ENCODE data around the gene SLCO4A1. TPM values are rescaled to one million over a fixed set of nuclear protein-coding genes. Genes with fewer than 3 reads are reported as not detected.
A peak's percentile ranks its signal among the peaks of the same experiment; 100 is the strongest.

The SLCO4A1 gene, protein sequence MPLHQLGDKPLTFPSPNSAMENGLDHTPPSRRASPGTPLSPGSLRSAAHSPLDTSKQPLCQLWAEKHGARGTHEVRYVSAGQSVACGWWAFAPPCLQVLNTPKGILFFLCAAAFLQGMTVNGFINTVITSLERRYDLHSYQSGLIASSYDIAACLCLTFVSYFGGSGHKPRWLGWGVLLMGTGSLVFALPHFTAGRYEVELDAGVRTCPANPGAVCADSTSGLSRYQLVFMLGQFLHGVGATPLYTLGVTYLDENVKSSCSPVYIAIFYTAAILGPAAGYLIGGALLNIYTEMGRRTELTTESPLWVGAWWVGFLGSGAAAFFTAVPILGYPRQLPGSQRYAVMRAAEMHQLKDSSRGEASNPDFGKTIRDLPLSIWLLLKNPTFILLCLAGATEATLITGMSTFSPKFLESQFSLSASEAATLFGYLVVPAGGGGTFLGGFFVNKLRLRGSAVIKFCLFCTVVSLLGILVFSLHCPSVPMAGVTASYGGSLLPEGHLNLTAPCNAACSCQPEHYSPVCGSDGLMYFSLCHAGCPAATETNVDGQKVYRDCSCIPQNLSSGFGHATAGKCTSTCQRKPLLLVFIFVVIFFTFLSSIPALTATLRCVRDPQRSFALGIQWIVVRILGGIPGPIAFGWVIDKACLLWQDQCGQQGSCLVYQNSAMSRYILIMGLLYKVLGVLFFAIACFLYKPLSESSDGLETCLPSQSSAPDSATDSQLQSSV
- total RNA-seq: 15.3 TPM

DNA sequence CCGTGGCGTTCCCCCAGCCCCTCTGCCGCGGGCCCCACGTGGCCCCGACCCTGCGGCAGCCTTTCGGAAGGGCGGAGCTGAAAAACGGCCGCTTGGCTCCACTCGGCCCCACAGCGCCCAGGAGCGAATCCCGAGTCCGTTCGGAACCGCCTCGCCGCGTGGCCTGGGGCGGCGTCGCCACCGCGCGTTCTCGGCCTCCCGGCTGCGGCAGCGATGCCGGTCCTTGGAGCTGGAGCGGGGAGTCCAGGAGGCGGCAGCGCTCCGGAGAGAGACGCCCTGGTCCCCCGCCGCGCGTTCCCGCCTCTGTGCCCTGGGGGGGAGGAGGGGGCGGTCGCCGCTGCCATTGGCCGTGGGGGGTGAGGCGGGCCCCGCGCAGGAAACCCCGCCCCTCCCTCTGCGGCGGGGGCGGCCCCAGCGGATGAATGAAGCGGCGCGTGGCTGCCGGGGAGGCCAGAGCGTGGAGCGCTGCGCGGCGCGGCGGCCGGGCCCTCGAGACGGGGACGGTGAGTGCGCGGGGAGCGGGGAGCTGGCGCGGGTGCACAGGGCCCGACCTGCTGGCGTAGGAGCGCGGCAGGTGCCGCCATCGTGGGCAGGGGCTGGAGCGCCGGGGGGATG lies at the start of gene SLCO4A1:
SLCO4A1 (plus strand) TSS at position 453 of the 615 bp plus-strand sequence. CDS start 13,952 bp downstream, outside the sequence.
- DNase-seq (ENCODE audit: low read depth in 2 of 3, low spot score in 2 of 3): peak; percentile 64 to 80 (median 79)

DNA sequence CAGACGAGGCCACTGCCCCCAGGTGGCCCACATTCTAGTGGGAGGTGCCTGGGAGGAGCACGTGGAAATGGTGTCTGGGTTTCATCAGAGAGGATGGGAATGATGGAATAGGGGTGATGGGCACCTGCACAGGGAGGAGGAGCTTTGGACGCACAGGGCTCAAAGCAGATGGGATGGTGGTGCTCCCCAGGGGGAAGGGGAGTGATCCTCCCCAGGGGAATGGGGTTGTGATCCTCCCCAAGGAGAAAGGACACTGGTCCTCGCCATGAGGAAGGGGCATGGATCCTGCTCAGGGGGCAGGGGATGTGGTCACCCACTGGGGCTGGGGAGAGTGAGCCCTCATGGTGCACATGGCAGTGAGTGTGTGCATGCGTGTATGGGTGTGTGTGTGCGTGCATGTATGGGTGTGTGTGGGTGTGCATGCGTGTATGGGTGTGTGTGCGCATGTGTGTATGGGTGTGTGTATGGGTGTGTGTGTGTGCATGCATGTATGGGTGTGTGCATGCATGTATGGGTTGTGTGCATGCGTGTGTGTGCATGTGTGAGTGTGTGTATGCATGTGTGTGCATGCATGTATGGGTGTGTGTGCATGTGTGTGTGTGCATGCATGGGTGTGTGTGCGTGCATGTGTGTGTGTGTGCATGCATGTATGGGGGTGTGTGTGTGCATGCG lies 49.7 kb upstream of the SLCO4A1 start:
- no peak for DNase-seq (ENCODE audit: low read depth in 2 of 3, low spot score in 2 of 3)

DNA sequence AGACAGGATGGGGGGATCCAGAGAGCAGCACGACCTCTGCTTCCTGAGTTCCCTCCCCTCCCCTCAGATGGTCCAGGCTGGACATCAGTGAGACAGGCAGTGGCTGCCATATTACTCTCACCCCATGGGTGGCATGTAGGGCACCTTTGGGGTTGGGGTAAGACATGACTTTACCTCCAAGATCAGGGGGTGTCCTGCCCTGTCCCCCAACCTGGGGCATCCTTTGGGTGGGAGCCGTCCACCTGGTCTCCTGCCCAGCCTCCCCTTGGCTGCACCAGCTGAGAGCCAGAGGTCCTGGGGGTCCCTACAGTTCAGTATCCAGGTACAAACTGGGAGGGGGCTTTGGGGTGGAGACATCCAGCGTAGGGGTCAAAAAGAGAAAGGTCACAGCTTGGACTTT lies 48.7 kb upstream of the SLCO4A1 start:
- DNase-seq (ENCODE audit: low read depth in 2 of 3, low spot score in 2 of 3): no peak

DNA sequence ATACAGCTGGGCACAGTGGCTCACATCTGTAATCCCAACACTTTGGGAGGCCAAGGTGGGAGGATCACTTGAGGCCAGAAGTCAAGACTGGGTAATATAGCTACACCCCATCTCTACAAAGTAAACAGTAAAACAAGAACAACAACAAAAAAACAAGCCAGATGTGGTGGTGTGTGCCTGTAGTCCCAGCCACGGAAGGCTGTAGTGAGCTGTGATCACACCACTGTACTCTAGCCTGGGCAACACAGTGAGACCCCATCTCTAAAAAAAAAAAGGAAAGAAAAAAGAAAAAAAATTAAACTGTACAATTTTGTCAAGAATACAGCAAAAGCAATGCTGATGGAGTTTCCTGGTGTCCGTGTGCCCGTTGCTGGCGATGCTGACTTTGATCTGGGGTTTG lies 47.2 kb upstream of the SLCO4A1 start:
- DNase-seq (ENCODE audit: low read depth in 2 of 3, low spot score in 2 of 3): no peak

DNA sequence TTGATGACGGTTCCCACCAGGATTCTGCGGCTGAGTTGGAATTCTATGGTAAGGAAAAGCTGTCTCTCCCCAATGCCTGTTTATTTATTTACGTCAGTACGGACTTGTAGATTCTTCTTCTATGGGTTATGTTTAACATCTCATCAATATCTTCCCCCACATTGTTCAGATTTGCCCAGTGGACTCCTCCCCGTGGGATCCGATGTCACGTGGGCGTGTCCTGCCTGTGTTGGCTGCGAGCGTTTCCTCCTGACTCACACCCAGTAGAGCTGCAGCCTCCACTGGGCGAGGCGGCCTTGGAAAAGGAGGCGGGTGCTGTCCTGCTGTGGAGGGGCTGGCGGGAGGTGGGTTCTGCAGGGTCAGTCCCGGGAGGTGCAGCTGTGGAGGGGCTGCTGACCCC lies 46.8 kb upstream of the SLCO4A1 start:
- DNase-seq (ENCODE audit: low read depth in 2 of 3, low spot score in 2 of 3): peak in 1 of 3 donors; percentile 14

DNA sequence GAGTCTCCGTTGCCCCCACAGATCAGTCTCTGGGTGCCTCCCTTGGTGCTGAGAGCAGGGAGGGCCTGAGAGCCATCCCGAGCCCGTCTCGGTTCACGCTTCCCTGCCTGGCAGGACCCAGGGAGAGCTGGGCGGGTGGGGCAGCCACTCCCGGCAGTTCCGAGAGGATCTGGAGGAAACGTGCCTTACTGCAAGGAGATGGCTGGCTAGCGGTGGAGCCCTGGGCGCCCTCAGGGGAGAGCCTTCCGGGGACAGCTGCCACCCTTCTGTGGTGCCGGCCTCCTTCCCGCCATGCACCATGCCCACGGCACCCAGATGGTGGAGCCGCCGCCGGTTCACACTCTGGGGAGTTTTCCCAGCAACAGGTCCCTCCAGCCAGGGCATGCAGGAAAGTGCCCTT lies 45.8 kb upstream of the SLCO4A1 start:
- no peak for DNase-seq (ENCODE audit: low read depth in 2 of 3, low spot score in 2 of 3)

DNA sequence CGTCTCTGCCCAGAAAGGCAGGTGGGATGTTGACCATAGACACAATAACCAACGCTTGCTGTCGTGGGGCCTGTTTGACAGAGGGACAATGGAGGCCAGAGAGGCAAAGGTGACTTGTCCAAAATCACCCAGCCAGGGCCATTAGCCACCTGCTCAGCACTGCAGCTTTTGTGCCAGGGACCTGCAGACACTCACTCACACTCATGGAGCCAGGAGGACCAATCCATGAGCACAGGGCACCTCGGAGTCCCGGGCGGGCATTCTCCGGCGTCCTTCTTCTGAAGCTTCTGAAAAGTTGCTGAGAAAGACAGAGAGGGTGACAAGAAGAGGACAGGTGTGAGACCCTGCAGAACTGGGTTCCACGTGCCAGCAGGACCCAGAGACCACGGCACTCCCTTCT lies 45.4 kb upstream of the SLCO4A1 start:
- no peak for DNase-seq (ENCODE audit: low read depth in 2 of 3, low spot score in 2 of 3)

DNA sequence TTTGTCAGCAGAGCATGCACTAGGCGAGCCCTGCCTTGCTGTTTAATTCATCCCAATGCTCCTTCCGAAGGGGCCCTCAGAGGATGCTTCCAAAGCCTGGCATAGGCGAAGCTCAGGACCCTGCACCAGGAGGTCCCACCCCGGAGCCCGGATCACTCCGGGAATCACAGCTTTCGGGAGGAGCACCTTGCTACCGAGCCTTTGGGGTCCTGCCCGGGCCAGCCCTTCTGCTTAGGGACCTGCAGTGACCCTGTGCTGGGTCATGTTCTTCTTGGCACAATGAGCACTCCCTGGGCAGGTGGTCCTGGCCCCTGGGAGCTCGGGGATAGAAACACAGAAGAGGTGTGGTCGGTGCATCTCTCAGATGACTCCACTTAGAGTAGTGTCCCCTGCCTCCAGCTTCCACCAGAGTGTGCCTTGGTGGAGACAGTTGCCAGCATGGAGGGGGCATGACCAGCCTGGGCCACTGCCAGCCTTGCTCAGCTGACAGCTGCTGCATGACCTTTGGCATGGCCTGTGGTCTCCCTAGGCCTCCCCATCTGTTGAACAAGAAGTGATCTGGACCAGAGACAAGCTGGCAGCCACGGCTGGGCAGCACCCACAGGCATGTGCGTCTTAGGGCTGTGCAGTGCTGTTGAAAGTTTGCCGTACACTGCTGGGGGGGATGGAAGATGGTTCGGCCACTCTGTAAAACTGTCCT lies 44.7 kb upstream of the SLCO4A1 start:
- DNase-seq (ENCODE audit: low read depth in 2 of 3, low spot score in 2 of 3): no peak

DNA sequence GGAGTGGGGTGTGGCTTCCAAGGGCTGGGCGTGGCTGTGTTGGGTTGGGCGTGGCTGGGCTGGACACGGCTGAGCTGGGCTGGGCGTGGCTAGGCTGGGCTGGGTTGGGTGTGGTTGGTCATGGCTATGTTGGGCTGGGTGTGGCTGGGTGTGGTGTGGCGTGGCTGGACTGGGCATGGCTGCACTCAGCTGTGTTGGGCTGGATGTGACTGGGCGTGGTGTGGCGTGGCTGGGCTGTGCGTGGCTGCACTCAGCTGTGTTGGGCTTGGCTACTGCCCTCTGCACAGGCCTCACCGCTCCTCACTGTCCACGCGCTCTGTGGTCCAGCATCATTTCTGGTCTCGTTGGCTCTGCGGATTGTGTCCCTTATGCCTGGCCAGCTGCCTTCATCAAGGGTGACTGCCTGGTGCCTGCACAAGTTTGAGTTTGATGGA lies 43.5 kb upstream of the SLCO4A1 start:
- DNase-seq (ENCODE audit: low read depth in 2 of 3, low spot score in 2 of 3): no peak

DNA sequence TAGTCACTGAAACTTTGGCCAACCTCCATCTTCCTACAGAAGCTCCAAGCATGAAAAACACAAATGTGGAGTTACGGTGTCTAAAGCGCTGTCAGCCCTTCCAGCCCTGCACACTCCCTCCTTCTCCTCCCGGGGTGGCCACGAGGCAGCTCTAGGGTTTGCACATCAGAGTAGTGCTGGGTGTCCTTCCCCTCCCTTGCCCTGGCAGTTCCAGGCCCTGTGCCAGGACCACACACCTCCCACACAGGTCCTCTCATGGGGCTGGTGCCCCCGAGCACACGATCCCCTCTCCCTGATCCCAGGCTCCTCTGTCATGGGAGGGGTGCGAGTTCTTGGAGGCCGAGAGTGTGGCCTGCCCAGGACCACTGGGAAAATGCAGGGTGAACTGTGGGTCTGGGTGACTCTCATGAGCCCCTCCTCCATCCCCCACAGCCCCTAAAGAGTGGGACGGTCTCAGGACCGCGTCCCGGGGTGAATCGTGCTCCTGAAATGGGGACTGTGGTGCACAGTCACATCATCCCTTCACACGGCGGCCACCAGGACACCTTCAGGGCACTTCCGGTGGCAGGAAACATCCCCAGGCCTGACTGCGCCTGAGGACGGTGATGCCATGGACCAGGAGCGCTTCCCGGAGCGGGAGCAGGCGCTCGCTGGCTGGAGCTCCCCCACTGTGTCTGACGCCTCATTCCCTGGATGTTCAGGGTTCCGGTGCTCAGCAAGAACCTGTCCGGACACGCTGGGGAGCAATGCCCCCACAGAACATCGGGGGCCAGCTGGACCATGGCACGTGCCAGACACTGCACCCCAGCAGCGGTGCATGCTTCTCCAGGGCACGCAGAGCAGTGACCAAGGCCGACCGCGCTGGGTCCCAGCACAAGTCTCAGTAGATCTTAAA lies 42.8 kb upstream of the SLCO4A1 start:
- no peak for DNase-seq (ENCODE audit: low read depth in 2 of 3, low spot score in 2 of 3)

DNA sequence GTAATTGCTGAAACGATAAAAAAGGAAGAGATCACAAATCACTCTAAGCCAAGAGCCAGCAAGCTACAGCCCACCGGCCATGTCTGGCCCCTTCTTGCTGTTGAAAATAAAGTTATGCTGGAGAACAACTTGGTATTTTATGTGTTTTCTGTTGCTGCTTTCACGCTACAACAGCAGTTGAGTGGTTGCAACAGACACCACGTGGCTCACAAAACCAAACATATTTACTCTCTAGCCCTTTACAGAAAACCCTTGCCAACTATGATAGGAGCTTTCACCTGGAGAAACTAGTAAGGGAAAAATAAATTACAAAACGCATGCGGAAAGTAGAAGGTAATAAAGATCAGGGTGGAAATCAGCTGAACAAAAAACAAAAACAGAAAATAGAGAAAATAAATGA lies 41.1 kb upstream of the SLCO4A1 start:
- DNase-seq (ENCODE audit: low read depth in 2 of 3, low spot score in 2 of 3): no peak

DNA sequence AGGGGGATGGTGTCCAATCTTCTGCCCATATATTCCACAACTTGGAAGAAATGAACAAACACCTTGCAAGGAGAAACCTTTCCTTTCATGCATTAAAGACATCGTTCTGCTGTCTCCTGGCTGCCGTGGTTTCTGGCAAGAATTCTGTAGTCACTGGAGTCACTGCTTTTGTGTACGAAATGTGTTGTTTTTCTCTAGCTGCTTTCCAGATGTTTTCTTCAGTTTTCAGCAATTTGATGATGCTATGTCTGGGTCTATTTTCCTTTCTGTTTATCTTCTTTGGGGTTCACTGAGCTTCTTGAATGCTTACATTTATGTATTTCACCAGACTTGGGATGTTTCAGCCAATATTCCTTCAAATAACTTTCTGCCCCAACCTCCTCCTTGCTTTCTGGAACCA lies 40.6 kb upstream of the SLCO4A1 start:
- DNase-seq (ENCODE audit: low read depth in 2 of 3, low spot score in 2 of 3): no peak

DNA sequence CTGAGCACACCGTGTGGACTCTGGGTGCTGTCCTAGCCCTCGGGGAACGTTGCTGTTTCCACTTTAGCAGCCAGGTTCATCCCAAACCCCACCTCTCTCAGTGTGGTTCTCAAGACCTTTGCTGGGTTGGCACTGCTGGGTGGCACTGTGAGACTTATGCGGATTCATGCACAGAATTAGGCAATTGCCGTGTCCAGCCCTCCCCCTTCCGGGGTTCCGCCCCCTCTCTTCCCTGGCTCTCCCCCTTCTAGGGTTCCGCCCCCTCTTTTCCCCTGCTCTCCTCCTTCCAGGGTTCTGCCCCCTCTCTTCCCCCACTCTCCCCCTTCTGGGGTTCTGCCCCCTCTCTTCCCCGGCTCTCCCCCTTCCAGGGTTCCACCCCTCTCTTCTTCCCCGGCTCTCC lies 39.8 kb upstream of the SLCO4A1 start:
- DNase-seq (ENCODE audit: low read depth in 2 of 3, low spot score in 2 of 3): peak in 2 of 3 donors; percentile 44 to 50

DNA sequence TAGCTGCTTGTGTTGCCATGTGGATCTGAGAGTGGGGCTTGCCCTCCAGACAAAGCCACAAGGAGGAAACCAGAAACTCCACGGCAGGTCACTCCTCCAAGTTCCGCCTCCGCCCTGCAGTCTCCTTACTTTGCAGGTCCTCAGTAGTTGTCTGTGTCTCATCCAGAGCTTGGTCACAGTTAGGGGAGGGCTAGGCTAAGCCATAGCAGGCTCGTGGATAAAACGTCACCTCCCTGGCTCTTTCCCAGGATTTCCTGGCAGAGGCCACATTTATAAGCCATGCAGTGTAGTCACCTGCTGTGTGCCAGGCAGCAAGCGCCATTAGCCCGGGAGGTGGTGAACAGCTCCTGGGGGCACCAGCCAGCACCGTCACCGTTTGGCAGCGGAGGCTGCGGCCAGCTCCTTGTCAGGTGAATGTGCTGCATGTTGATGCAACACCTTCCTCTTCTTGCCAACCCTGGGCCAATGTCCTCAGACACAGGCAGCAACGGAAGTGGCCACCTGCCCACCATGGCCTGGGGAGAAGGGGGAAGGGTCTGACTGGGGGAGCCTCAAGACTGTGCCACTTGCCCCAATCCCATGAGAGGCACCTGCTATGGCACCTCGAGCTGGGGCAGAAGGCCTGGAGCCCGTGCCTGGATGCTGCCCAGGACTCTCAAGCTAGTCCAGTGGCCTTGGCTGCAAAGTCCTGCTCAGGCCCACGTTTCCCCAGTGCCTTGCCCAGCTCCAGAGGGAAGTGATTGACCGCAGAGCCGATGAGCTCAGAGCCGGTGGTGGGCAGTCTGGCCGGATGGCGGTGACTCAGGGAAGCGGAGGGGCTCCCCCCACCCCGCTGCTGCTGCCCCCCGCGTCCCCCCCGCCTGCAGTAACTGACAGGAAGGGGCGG lies 39.0 kb upstream of the SLCO4A1 start:
- peak in 2 of 3 donors; percentile 83 to 91 for DNase-seq (ENCODE audit: low read depth in 2 of 3, low spot score in 2 of 3)

DNA sequence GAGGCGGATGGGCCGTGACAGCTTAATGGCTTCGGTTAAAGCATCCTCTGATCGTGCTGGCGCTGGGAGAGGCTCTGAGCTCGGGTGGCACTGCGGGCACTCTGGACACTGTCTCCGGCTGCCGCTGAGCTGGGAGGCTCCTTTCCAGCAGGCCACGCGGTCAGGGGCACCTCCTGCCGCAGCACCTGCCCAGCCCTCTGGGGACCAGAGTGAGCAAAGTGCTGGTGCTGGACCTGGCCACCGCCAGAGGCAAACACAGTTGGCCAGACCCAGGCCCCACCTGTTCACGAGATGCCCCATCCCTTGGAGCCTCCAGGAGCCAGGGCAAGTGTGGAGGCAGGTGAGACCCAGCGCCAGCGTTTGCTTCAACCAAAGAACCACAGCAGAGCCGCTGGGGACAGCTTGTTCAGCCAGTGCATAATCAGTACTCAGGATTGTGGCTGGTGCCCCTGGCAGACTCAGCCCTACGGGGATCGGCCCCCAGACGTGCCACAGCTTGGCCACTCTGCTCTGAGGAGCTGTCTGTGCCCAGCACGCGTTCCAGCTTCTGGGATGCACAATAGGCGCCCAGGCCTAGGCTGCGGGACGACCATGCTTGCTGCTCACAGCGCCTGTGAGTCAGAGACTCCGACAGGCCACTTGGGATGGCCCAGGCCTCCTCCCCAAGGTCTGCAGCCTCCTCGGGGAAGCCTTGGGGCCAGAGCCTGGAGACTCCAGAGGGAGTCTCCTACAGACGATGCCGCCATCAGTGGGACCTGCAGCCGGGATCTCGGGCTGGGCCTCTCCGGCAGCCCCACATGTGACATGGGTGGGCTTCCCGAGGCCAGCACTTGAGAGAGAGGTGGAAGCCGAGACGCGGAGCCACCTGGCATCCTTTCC lies 38.2 kb upstream of the SLCO4A1 start:
- DNase-seq (ENCODE audit: low read depth in 2 of 3, low spot score in 2 of 3): no peak

DNA sequence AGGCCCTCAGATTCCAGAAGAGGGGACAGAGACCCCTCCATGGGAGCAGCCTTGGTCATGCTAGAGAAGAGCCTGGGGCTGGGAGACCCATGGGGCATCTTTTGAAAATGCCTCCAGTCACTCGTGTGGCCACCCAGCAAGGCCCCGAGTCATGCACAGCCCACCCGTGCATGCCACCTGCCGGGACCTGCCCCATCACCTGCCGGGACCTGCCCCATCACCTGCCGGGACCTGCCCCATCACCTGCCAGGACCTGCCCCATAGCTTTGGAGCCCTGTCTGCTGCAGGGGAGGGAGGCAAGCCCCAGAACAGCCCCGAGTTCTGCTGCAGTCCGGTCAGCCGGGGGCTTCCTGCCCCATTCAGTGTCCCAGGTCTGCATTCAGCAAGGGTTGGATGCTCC lies 37.5 kb upstream of the SLCO4A1 start:
- DNase-seq (ENCODE audit: low read depth in 2 of 3, low spot score in 2 of 3): no peak

DNA sequence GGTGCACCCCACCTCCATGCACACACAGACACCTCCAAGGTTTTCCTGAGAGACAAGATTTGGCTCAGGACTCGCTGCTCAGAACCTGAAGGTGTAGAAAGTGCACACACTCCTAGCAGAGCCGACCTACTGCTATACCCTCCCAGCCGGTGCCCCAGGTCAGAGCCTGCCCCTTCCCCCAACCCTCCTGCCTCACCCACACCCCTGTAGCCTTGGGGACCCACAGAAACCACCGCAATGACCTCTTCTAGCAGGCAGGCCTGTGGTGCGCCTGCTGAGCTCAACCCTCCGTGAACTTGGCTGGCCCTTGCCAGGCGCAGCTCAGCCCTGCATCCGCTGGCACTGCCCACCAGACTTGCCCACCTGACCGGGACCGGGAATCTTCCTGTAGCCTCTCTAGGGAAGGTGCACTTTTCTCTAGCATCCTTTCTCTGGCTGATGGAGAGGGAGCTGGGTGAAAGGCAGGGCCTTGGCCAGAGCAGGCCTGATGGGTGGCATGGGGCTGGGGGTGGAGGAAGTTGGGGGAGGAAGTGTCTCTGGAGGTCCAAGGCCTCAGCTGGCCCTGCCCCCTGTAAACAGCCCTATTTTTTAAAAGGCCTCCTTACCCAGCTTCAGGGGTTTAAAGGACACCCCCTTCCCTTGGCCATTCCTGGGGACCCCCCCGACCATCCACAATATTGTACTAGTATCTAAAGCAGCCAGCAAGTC lies 36.9 kb upstream of the SLCO4A1 start:
- no peak for DNase-seq (ENCODE audit: low read depth in 2 of 3, low spot score in 2 of 3)

Measured in hematopoietic multipotent progenitor cell (in vitro differentiated cells).